IMR-90 (cell line): Measurements from ENCODE around the gene IRF2. TPM values are rescaled to one million over a fixed set of nuclear protein-coding genes. Genes with fewer than 3 reads are reported as not detected.

ENCODE experiments used
- ATAC-seq: fragments of 200-7000 bp; cut with Tn5 transposase; 2 replicates; pipeline ENCODE4 v1.9.1; 2020; ENCODE audit warnings: low read depth, mild to moderate bottlenecking, moderate library complexity
- BruUV-seq: library from RNA; stranded (reverse); fragments of 400-500 nt; replicated peaks from 2 replicates; lab custom pipeline; 2021; lab: Mats Ljungman, UMichigan
- CTCF ChIA-PET: fragments of 300-600 bp; formaldehyde crosslinking; extraction: SDS; loops from one replicate; lab custom pipeline; 2021; ENCODE audit warnings: antibody characterized with exemption; lab: Yijun Ruan, JAX
- POLR2A ChIA-PET: fragments of 300-600 bp; sonication (Branson Sonifier 250); formaldehyde crosslinking; loops from one replicate; lab custom pipeline; 2022; ENCODE audit warnings: antibody characterized with exemption; ENCODE audit not compliant: unreplicated experiment; lab: Charles Lee
- DNase-seq: peaks from one replicate; pipeline ENCODE4 v3.0.0; 2013
- H2AFZ ChIP-seq: replicated peaks from 2 replicates; pipeline ENCODE3; 2013; ENCODE audit warnings: low read length, mild to moderate bottlenecking; ENCODE audit not compliant: poor library complexity
- H2AK5ac ChIP-seq: 2 replicates; pipeline ENCODE4 v1.6.1; 2013; ENCODE audit warnings: low read depth, low read length, inconsistent platforms
- H2AK9ac ChIP-seq: replicated peaks from 2 replicates; pipeline ENCODE3; 2013; ENCODE audit warnings: mild to moderate bottlenecking, low read depth, low read length, moderate library complexity; ENCODE audit not compliant: poor library complexity
- H2BK120ac ChIP-seq: 2 replicates; pipeline ENCODE4 v1.6.1; 2013; ENCODE audit warnings: low read depth, low read length, inconsistent platforms
- H2BK15ac ChIP-seq: 3 replicates; pipeline ENCODE4 v1.6.1; 2013; ENCODE audit warnings: low read depth, low read length, inconsistent platforms
- H2BK20ac ChIP-seq: 2 replicates; pipeline ENCODE4 v1.6.1; 2013; ENCODE audit warnings: low read depth, mild to moderate bottlenecking, inconsistent platforms, low read length, moderate library complexity
- H2BK5ac ChIP-seq: 2 replicates; pipeline ENCODE4 v1.6.1; 2013; ENCODE audit warnings: mild to moderate bottlenecking, low read depth, low read length, inconsistent platforms; ENCODE audit not compliant: poor library complexity, severe bottlenecking
- H3K14ac ChIP-seq: replicated peaks from 2 replicates; pipeline ENCODE4 v1.6.1; 2013; ENCODE audit warnings: low read depth, low read length, inconsistent platforms
- H3K18ac ChIP-seq: 2 replicates; pipeline ENCODE4 v1.6.1; 2013; ENCODE audit warnings: low read depth, low read length, control low read depth
- H3K23ac ChIP-seq: 2 replicates; pipeline ENCODE4 v1.6.1; 2013; ENCODE audit warnings: low read depth, low read length, inconsistent platforms
- H3K27ac ChIP-seq: 2 replicates; pipeline ENCODE4 v1.5.1; 2013; ENCODE audit warnings: mild to moderate bottlenecking, control low read depth, low read length; ENCODE audit not compliant: insufficient read depth
- H3K27me3 ChIP-seq: 2 replicates; pipeline ENCODE4 v1.6.1; 2013; ENCODE audit warnings: low read length; ENCODE audit not compliant: control insufficient read depth, insufficient read depth
- H3K36me3 ChIP-seq: 2 replicates; pipeline ENCODE4 v1.6.1; 2013; ENCODE audit warnings: low read length, mixed read lengths; ENCODE audit not compliant: control insufficient read depth, insufficient read depth
- H3K4ac ChIP-seq: 2 replicates; pipeline ENCODE4 v1.6.1; 2013; ENCODE audit warnings: low read depth, low read length, inconsistent platforms
- H3K4me1 ChIP-seq: 2 replicates; pipeline ENCODE4 v1.6.1; 2013; ENCODE audit warnings: low read length, mixed read lengths; ENCODE audit not compliant: control insufficient read depth, insufficient read depth
- H3K4me2 ChIP-seq: 2 replicates; pipeline ENCODE4 v1.6.1; 2013; ENCODE audit warnings: low read depth, mild to moderate bottlenecking, control low read depth, low read length, moderate library complexity
- H3K4me3 ChIP-seq: 2 replicates; pipeline ENCODE4 v1.5.1; 2013; ENCODE audit warnings: low read depth, mild to moderate bottlenecking, control low read depth, low read length, moderate library complexity; ENCODE audit not compliant: insufficient read depth
- H3K56ac ChIP-seq: 2 replicates; pipeline ENCODE4 v1.6.1; 2013; ENCODE audit warnings: low read length, inconsistent platforms; ENCODE audit not compliant: insufficient read depth; ENCODE audit errors: extremely low read depth
- H3K79me1 ChIP-seq, 2 experiments: 2 replicates each; pipeline ENCODE4 v1.6.1; 2013; ENCODE audit warnings: low read length in 2 of 2, inconsistent platforms in 1 of 2, low read depth in 1 of 2
- H3K9ac ChIP-seq: 2 replicates; pipeline ENCODE4 v1.6.1; 2013; ENCODE audit warnings: low read depth, low read length, control low read depth
- H3K9me1 ChIP-seq: 2 replicates; pipeline ENCODE4 v1.6.1; 2013; ENCODE audit warnings: low read length, inconsistent platforms; ENCODE audit not compliant: insufficient read depth
- H3K9me3 ChIP-seq: 2 replicates; pipeline ENCODE4 v1.6.1; 2013; ENCODE audit warnings: low read length; ENCODE audit not compliant: control insufficient read depth, insufficient read depth
- H4K20me1 ChIP-seq: 2 replicates; pipeline ENCODE4 v1.6.1; 2013; ENCODE audit warnings: low read length, inconsistent platforms; ENCODE audit not compliant: insufficient read depth
- H4K5ac ChIP-seq: 2 replicates; pipeline ENCODE4 v1.6.1; 2013; ENCODE audit warnings: mild to moderate bottlenecking, low read depth, low read length, control low read depth
- H4K8ac ChIP-seq, 2 experiments: 2 replicates each; pipeline ENCODE4 v1.6.1; 2013; ENCODE audit warnings: low read depth in 2 of 2, low read length in 2 of 2, control low read depth in 1 of 2, inconsistent platforms in 1 of 2
- H4K91ac ChIP-seq: 2 replicates; pipeline ENCODE4 v1.6.1; 2013; ENCODE audit warnings: low read depth, low read length, inconsistent platforms; ENCODE audit not compliant: insufficient read depth
- CEBPB ChIP-seq: IDR thresholded peaks from 2 replicates; pipeline ENCODE4 v1.6.1; 2012; ENCODE audit warnings: low read depth, low read length, improper control_type of control experiment
- FOS ChIP-seq: fragments of 150-350 bp; IDR thresholded peaks from 2 replicates; pipeline ENCODE4 v1.6.1; 2016; ENCODE audit warnings: low read depth, low read length
- MAFK ChIP-seq: IDR thresholded peaks from 2 replicates; pipeline ENCODE4 v1.6.1; 2012; ENCODE audit warnings: low read depth, low read length, improper control_type of control experiment
- MAZ ChIP-seq: IDR thresholded peaks from 2 replicates; pipeline ENCODE4 v1.6.1; 2012; ENCODE audit warnings: low read depth, mild to moderate bottlenecking, low read length, improper control_type of control experiment, moderate library complexity, borderline replicate concordance
- MXI1 ChIP-seq: IDR thresholded peaks from 2 replicates; pipeline ENCODE4 v1.6.1; 2012; ENCODE audit warnings: low read depth, mild to moderate bottlenecking, low read length, moderate library complexity, borderline replicate concordance
- RCOR1 ChIP-seq: IDR thresholded peaks from 2 replicates; pipeline ENCODE4 v1.6.1; 2012; ENCODE audit warnings: mild to moderate bottlenecking, low read length, improper control_type of control experiment; ENCODE audit not compliant: insufficient replicate concordance
- RFX5 ChIP-seq: IDR thresholded peaks from 2 replicates; pipeline ENCODE4 v1.8.0; 2012; ENCODE audit warnings: low read depth, mild to moderate bottlenecking, low read length, moderate library complexity
- SMC3 ChIP-seq: fragments of 150-350 bp; IDR thresholded peaks from 2 replicates; pipeline ENCODE4 v1.6.1; 2016; ENCODE audit warnings: low read depth, mild to moderate bottlenecking, antibody characterized with exemption, low read length, moderate library complexity
- USF2 ChIP-seq: fragments of 150-350 bp; IDR thresholded peaks from 2 replicates; pipeline ENCODE4 v1.6.1; 2017; ENCODE audit warnings: mild to moderate bottlenecking, antibody characterized with exemption, low read length, low read depth
- WGBS, 2 experiments: methylation state at CpG; one replicate each; pipeline versions ENCODE4 v1.1.5 to v1.1.7; 2013; ENCODE audit warnings: missing lambda C conversion rate in 2 of 2; ENCODE audit not compliant: insufficient read length in 1 of 2; ENCODE audit errors: extremely low coverage in 2 of 2; 5-methylcytosine and 5-hydroxymethylcytosine counted together
- dilution Hi-C: fragments of 300-500 bp; cut with HindIII; formaldehyde crosslinking; loops from one replicate; pipeline ENCODE4 v1.14.3; 2018; ENCODE audit warnings: low sequenced_read_pairs; ENCODE audit not compliant: unreplicated experiment
- in situ Hi-C: fragments of 300-500 bp; cut with MboI; formaldehyde crosslinking; loops from 3 replicates; pipeline ENCODE4 v1.14.3; 2019; ENCODE audit warnings: low sequenced_read_pairs, inconsistent platforms, mixed read lengths
- intact Hi-C: fragments of 100-400 bp; cut with micrococcal nuclease; formaldehyde crosslinking; loops from 2 replicates; pipeline ENCODE4 v1.10.0; 2022
- polyA plus RNA-seq, 3 experiments: library from polyadenylated mRNA; depleted of rRNA; stranded (reverse); fragments of >200 nt; gene quantifications; 2 replicates each; pipeline ENCODE4 v1.2.3, GENCODE V29; 2012; ENCODE audit warnings: low replicate concordance in 1 of 3
- total RNA-seq: library from RNA; depleted of rRNA; stranded (reverse); fragments of >200 nt; gene quantifications from 2 replicates; pipeline ENCODE4 v1.2.3, GENCODE V29; 2012
- TF ChIP-seq, protein P1 (sequence below): fragments of 150-350 bp; IDR thresholded peaks from 2 replicates; pipeline ENCODE4 v1.6.1; 2016; ENCODE audit warnings: low read depth, mild to moderate bottlenecking, low read length, moderate library complexity, borderline replicate concordance

IRF2 gene
- total and polyA plus RNA-seq, 2 of the 4 experiments (the other 2 are of a cell fraction), result 16.5 to 21.9 TPM

- Histone ChIP-seq H4K91ac (no peak overlapping the region), H2BK15ac (no peak overlapping the region), H3K9me1 (peaks cover 24% of the 10 kb centered on the region), H3K27me3 (no peaks in the 10 kb centered on the region), H3K9me3 (no peaks in the 10 kb centered on the region), H2AK5ac (no peak overlapping the region), H4K8ac (no peak overlapping the region), H2AK9ac (no peak overlapping the region), H3K23ac (no peak overlapping the region), H3K18ac (no peak overlapping the region), H4K20me1 (peaks cover 40% of the 10 kb centered on the region), H3K4me1 (peaks cover 25% of the 10 kb centered on the region), H3K36me3 (no peaks in the 10 kb centered on the region), H3K27ac (no peak overlapping the region), H2BK120ac (no peak overlapping the region), H3K4me2 (no peak overlapping the region), H2AFZ (no peak overlapping the region), H3K56ac (no peak overlapping the region), H4K5ac (no peak overlapping the region), H3K4ac (no peak overlapping the region), H3K79me1 (peaks cover 48 to 84% of the 10 kb centered on the region in 2 experiments), H3K9ac (no peak overlapping the region), H3K4me3 (no peak overlapping the region), H3K14ac (no peak overlapping the region), H2BK20ac (no peak overlapping the region), H2BK5ac (no peak overlapping the region)
- in situ Hi-C loops (no loop called here), intact Hi-C loops (no loop called here), dilution Hi-C loops (no loop called here)
- DNase-seq (no peak), ATAC-seq (no peak)
- ChIA-PET CTCF (interaction anchor here (0.6 kb wide), 1 partner anchor 15 kb away, joined by 3 read pairs; no protein-coding TSS in a partner anchor), POLR2A (no interaction called here)
- WGBS, 2 experiments, result no CpG with 5 or more reads among the region's 2 CpGs
- TF ChIP-seq FOS (no peak), RFX5 (no peak), MXI1 (no peak), RCOR1 (no peak), MAFK (no peak), MAZ (no peak), USF2 (no peak), CEBPB (no peak), SMC3 (no peak)
- TF ChIP-seq, protein P1, sequence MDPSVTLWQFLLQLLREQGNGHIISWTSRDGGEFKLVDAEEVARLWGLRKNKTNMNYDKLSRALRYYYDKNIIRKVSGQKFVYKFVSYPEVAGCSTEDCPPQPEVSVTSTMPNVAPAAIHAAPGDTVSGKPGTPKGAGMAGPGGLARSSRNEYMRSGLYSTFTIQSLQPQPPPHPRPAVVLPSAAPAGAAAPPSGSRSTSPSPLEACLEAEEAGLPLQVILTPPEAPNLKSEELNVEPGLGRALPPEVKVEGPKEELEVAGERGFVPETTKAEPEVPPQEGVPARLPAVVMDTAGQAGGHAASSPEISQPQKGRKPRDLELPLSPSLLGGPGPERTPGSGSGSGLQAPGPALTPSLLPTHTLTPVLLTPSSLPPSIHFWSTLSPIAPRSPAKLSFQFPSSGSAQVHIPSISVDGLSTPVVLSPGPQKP, result no peak
- no TSS peak for BruUV-seq
Measured at GRCh38 chr4:184443318-184443717, 31.0 kb downstream of the IRF2 start.
